Measurements from ENCODE around the gene MOGAT3.

Gene MOGAT3

DNA sequence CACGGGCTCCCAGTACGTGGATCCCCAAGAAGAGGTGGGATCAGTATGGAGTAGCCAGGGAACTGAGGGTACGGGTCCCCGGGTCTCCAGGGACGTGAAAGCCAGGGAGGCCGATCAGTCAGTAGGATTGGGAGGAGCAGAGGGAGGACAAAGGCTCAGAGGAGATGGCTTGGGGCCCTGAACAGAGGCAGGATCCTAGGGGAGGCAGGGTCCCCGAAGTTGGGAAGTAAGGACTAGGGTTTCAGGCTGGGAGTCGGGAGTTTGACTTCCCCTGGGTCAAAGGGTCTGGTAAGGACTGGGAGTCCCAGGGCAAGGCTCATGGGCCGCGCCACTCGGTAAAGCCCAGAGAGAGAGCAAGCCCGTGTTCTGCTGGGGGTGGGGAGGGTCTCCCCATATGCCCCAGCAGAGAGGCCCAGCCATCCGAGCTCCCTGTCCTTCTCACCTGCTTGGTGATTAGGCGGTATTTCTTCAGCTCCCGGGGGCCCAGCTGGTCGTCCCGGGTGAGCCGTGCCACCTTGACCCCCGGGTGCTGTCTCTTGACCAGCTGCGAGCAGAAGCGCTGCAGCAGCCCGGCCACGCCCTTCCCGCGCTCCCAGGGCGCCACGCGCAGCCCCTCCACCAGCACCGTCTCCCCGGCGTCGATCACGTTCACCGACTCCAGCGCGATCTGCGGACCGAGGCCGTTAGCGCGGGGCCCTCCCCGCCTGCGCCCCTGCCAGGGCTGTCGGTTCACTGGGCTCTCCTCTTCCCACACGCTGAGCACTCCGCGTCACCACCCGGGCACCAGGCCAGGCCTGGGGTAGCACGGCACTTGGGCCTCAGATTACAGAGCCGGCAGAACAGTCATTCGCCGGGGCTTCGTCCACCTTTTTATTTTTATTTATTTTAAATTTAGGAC lies 27.7 kb downstream of the MOGAT3 start:
- no peak for DNase-seq (ENCODE audit: low read depth in 3 of 3, low spot score in 1 of 3)

DNA sequence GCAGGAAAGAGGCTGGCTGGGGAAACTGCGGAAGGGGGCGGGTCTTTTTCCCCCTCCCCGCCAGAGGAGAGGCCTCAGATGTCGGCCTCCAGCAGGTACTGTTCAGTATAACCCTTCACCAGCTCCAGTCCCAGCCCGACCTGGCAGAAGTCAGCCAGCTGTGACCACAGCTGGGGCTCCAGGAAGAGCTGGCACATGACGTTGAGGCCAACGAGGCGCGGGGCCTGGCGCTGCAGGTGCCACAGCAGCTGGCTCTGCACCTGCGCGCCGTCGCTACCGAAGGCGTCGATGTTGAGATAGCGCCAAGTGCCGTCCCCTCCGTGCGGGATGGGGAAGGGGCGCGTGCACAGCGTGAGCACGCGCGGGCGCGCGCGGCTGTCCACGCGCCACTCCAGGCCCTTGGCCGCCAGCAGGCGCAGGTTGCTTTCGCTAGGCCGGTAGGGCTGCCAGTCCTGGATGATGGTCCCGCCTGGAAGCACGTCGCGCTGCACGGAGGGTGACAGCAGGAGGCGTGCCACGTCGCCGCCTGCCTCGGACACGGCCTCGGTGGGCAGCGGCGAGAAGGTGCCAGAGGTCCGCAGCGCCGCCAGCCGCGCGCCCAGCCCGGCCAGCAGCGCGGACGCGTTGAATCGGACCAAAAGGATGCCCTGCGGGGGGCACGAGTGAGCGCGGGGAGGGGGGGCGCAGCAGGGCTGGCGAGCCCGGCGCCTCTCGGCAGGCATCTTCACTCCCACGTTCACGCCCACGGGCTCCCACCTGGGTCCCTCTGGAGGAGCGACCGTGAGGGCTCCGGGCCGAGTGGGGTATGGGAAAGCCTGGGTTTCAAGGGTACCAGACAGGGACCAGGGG lies 28.6 kb downstream of the MOGAT3 start:
- DNase-seq (ENCODE audit: low read depth in 3 of 3, low spot score in 1 of 3): no peak

DNA sequence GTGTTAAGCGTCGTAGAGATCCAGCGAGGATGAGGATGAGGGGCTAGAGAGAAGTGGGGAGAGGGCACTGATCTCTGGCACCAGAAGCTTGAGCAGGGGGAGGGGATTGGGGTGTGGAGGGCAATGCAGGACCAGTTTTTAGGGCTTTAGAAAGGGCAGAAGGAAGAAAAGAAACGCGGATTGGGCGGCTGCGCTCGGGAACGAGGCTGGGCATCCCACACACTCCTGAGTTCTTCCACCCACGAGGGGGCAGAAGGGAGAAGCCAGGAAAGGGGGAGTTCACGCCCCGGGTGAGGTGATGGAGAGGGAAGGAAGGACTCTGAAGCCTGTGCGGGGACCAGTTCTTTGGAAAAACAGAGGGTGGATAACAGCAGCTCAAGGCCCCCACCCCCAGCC lies 29.4 kb downstream of the MOGAT3 start:
- DNase-seq (ENCODE audit: low read depth in 3 of 3, low spot score in 1 of 3): no peak

DNA sequence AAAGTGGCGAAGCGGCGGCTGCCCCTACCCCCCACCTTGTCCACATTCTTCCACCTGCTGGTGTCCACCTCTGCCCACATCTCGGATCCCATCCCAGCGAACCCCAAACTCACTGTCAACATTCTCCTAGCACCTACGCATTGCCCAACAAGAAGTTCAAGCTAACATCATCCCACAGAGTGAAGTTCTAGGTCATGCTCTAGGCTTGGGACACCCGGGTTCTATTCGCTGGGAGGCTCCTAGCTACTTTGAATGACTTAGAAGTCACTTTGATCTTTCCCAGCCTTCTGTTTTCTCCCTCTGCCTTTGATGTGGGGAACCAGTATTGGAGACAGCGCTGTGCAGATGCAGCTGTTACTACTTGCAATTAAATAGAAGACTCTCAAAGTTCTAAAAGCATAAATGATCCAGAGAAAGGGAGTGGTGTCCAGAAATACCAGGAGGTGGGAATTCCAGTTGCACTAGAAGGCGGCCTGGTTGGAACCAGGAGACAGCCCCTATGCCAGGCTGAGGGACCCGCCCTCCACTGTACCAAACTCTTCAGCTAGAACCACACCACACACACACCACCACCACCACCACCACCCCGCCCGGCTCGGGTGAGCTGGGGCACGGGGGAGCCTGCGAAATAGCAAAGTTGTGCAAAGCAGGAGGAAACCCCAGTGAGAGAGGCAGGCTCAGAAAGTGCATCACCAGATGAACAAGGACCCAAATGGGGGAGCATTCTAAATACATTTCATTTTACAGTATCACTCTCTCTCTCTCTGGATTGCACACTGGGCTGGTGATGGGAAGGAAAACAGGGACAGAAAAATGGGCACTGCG lies 30.0 kb downstream of the MOGAT3 start:
- DNase-seq (ENCODE audit: low read depth in 3 of 3, low spot score in 1 of 3): no peak

DNA sequence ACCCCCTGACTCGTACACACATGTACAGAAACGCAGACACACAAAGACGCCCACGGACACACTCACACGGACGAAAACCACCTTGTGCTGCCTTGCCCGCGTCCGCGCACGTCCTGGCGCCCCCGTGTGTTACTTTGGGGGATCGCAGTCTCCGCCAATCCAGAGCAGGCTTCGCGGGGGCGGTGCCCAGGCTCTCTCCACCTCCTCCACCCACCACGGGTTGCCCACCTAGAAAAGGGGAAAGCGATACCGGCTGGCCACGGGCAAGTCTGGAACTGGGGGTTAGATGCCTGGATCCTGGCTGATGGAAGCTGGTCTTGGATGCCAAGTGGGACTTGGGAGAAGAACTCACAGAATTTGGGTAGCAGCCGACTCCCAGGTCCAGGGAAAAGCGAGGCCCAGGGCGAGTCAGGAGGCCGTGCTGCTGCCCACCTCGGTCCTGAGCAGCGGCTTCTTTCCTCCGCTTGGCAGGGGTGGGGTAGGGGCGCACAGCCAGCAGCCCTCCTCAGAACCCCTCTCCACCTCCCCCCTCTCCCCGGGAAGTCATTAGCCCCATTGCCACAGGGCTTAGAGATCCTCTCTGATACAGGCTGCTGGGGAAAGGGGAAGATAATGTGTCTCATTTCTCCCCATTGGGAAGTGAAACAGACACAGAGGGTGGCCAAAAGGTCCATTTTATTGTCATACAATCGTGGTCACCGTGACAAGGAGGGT lies 30.8 kb downstream of the MOGAT3 start:
- peak; percentile 31 to 81 (median 63) for DNase-seq (ENCODE audit: low read depth in 3 of 3, low spot score in 1 of 3)

DNA sequence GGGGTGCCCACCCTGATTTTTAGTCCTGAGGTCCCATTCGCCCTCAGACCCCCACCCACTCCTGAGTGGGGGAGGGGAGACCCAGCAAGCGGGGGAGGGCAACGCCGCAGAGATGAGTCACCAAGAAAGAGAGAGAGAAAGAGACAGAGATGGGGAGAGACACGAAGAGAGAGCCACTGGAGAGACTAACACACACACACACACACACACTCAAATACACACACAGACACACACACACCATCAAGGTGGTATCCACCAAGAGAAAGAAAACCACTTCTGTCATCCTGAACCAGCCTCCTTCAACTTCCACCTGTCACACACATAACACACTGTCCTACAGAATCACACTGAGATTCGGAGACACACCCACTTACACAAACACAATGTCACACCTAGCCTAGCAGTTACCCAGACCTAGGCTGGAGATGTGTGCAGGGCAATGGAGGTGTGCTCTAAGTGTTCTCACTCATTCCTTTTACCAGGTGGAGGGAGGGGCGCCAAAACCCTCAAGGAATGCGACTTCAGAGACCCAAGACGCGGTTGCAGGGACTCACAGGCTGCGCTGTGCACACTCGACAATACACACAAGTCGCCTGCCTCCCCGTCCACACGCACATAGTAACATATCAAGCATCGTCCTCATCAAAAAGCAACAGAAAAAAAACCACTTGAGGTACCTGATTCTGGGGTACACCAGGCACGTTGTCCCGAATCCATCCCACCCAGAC lies 31.6 kb downstream of the MOGAT3 start:
- DNase-seq (ENCODE audit: low read depth in 3 of 3, low spot score in 1 of 3): no peak

DNA sequence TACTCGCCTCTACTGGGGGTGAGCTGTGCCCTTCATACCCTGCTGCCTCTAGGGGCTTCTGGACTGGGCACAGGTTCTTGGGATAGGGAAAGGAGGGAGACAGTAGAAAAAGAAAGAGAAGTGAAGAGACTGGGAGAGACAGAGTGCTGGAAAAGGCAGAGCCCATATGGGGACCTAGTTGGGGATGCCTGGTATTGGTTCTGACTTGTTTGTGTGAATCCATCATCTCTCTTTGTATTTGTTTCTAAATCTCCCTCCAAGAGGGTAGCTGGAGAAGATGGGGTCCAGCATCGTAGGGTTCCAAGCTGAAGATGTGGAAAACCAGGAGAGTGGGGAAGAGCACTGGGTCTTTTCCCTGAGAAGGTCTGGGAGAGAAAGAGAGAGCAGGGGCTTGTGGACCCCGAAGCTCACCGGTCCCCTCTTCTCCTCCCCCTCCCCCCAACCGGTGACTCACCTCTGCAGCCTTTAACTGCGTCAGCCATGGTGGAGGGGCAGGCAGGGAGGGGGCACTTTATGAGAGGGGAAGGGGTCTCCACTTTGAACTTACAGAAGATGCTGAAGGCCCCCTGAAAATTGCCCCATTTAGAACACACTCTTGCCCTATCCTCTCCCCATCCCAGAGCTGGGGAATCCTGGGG lies 32.3 kb downstream of the MOGAT3 start:
- DNase-seq (ENCODE audit: low read depth in 3 of 3, low spot score in 1 of 3): no peak

DNA sequence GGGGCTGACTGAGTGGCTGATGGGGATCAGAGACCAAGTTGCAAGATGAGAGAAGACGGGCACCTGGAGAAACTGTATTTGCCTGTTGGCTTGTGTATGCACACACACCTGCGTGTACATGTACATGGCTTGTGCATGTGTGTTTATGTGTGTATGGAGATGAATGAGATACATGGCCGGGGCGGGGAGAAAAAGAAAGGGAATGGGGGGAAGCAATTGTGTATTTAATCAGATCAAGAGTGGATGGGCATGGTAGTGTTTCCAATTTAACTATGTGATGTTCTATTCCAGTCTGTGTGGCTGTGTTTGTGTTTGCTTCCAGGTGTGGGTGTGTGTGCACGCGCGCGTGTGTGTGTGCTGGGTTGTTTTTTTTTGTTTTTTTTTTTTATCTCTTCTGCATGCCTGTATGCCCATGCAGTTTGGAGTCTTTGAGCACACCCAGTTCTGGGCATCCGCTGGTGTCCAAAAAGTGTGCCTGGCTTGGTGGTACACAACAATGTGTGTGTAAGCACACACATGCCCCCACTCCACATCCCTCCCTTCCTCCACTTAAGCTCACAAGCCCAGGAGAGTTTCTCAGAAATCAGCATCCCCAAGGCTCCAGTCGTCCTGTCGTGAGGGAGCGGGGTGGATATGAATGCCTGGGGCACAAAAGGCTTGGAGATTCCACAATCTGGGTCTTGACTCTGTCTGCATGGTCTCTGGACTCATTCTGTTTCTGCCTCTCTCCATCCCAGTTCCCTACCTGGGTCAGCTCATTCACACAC lies 33.0 kb downstream of the MOGAT3 start:
- no peak for DNase-seq (ENCODE audit: low read depth in 3 of 3, low spot score in 1 of 3)

DNA sequence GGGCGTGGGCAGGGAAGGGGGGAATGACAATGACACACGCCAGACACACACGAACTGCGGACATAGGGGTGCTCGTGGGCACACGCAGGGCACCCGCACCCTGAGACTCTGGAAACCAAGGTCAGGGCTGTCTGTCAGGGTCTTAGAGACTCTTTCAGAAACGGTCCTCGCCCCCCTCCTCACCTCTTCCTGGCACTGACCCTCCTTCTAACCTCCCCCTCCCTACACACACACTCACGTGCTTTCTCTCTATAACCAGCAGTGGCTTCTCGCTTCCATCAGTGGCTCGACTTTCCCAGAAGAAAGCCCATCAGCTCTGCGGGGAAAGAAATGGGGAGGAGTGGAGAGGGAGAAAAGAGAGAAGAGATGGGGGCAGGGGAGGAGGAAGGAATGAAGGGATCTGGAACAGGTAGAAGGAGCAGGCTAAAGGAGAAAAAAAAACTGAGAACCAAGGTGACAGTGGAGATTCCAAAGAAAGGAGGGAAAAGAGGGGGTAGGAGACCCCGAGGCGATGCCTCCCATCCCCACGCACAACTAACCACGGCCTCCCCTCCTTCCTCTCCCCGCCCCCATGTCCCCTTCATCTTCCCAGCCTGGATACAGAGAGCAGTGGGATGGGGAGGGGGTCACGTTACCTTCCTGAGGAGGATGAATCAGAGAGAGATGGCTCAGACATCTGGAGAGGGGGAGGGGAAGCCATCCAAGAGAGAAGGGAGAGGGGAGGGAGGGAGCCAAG lies 33.8 kb downstream of the MOGAT3 start:
- DNase-seq (ENCODE audit: low read depth in 3 of 3, low spot score in 1 of 3): no peak

DNA sequence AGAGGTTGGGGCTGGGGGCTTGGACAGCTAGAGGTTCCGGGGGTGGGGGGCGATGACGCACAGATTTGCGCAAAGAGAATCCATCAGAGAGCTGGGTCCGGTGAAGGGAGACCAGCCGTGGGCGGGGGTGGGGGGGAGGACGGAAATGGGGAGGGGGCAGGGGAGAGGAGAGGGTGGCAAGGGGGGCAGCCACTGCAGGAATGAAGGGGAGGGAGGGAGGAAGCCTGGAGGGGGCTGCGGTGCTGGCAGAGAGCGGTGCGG lies 34.3 kb downstream of the MOGAT3 start:
- no peak for DNase-seq (ENCODE audit: low read depth in 3 of 3, low spot score in 1 of 3)

DNA sequence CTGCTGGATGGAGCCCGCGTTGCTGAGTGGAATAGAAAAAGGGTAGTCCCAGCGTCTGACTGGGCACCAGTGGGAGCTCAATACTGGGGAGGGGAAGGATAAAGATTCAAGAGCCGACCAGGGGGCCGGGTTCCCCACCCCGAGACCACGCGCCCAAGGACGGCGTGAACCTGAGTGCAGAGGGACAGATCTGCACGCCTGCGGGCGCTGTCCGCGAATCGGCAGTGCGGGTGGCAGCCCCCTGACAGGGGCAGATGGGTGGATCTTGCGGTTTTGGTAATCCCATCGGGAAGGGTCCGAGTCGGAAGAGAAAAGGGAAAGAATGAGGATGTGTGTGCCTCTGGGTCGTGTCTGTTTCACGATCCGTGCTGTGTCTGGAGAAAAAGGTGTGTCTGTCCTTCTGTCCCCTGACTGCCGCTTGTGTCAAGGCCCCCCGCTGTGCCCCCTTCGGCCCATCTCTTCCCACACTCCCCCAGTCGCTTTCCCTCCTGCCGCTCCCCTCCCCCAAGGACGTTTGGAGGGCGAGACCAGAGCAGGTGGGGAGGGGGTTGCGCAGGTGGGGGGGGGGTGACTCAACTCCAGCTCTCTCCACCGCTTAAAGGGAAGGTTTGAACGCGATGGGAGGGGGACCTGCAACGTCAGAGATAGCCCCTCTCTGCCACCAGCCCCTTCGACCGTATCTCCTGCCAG lies 34.7 kb downstream of the MOGAT3 start:
- no peak for DNase-seq (ENCODE audit: low read depth in 3 of 3, low spot score in 1 of 3)

DNA sequence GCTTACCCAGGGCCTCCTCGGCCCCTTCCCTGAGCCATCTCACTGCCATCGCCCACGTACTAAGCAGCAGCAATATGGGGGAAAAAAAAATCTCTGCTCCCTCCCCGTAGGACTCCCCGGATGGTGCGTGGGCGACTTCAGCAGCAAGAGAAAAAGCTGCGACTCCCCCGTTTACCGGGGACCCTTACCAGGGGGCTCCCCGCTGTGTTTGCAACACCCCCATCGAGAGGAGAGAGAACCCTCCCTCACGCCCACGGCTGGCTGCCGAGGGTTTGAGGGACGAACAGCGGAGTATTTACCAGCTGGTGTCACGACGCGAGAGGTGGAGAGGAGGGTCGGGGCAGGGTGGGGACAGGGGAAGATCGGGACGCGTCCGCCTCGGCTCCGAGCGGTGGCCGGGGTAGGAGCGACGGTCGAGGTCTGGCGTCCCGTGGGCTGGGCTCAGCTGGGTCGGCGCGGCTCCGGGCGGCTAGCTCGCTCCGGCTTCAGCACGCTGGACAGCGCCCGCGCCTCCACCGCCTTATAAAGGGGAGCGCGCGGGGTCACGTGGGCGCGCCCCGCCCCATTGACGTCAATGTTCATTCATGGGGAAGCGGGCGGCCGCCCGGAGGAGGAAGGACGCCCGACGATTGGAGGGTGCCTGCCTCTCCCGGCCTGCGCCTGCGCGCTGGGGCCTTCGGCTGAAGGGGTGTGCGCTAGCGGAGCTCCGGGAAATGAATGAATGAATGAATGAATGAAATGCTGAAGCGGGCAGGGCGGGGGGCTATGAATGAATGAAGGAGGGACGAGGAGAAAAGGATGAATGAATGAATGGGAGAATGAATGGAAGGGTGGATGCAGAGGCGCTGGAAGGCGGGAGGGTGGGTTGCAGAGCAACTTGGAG lies 35.5 kb downstream of the MOGAT3 start, which contains the start of gene VGF:
VGF (minus strand) TSS at position 495 of the 883 bp plus-strand sequence. CDS start 726 bp downstream, outside the sequence.
- peak; percentile 73 to 83 (median 79) for DNase-seq (ENCODE audit: low read depth in 3 of 3, low spot score in 1 of 3)

DNA sequence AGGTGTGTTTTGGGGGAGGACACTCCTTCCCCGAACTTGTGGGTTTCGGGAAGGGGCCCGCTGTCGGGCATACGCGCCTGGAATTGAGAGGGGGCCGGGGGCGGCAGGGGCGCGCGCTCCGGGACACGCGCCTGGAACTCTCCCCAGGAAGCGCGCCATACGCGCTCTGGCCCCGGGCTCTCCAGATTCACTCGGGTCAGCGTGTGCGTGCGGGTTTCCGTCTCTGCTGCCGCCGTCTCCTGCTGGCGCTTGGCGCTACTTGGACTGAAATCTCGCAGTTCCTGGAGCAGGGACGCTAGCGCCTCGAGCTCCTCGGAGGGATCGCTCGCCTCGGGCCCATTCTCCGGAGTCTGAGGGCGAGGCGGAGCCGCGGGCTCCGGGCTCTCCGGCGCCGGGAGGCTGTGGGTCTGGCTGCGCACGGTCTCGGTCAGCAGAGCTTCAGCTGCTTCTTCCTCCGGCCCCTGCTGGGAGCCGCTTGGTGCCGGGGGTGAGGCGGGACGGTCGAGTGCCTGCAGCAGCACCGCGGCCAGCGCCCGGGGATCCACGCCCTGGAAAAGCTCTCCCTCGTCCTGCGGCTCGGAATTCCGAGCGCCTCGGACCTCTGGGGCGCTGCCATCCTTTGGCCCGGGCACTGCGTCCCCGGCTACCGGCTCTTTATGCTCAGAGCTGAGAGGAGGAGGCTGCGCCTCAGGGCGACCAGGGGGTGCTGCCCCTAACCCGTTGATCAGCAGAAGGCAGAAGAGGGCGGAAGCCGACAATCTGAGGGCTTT lies 36.6 kb downstream of the MOGAT3 start:
- no peak for DNase-seq (ENCODE audit: low read depth in 3 of 3, low spot score in 1 of 3)

DNA sequence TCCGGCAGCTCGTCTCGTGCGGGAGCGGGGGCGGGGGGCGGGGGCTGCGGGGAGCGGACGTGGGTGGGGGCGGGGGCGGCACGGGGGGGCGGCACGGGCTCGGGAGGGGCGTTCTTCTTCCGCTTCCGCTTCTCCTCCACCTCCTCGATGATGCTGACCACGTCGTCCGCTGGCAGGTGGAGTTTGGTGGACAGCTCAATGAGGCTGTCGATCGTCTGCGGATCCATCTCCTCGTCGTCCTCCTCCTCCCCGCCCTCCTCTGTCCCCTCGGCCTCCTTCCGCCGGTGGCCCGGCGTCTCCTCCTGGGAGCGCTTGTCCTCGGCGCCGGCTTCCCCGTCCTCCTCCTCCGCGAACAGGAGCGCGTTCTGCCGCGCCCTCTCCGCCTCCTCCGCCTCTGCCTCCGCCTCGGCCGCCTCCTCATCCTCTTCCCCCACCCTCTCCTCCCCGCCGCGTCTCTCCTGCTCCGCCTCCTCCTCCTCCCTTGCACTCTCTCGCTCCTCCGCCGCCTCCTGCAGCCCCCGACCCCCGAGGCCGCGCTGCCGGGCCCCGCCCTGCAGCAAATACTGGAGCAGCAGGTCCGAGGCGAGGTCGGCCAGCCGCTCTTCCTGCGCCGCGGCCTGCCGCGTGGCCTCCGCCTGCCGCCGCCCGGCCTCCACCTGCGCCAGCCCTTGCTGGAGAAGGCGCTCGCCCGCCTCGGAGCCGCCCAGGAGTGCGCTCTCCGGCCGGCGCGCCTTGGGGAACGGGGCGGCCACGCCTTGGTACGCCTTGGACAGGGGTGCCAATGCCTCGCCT lies 37.4 kb downstream of the MOGAT3 start:
- no peak for DNase-seq (ENCODE audit: low read depth in 3 of 3, low spot score in 1 of 3)

Measured in stimulated activated CD4-positive, alpha-beta T cell treated with anti-CD3 and anti-CD28 coated beads, TNF-alpha, amount 100 ng/mL, for 1 hour (primary cell).